ENCODE results near the gene MICAL2.

The MICAL2 gene

DNA sequence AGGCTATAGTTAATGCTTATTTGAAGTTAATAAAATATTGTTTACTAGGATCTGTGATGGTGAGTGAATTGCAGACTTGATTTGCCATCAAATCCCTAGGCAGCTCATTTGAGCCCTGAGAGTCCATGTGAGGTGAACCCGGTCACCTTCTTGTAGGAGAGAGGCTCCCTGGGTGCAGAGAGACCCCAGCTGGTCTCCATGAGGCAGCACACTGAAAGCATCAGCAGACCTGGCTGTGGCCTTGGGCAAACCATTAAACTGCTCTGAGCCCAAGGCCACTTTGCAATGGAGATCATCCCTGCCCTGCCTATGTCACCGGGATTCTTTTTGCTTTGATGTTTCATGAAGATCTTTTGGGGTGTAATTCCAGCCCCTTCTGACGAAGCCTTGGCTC is 125.2 kb downstream of the MICAL2 start:
- DNase-seq, result no peak

GRCh38 chr11:12235947-12236743 is 125.8 kb downstream of the MICAL2 start:
- DNase-seq, result peak; percentile 50

DNA sequence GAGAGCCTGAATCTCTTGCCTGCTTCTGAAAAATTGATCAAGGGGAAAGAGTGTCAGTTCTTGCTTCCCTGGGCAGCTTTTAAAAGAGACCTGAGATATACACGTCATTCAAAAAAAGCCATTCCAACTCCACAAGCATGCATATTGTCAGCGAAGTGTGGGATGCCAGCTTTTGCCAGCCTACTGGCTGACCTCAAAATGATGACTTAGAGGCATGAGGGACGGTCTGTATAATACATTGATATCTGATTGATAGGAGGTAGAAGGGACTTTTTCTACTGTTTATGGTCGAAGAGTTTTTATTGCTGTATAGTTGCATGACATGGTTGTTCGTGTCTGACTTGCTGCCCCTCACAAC is 126.3 kb downstream of the MICAL2 start:
- DNase-seq, result no peak

GRCh38 chr11:12237381-12237784 is 127.0 kb downstream of the MICAL2 start:
- DNase-seq, result no peak

DNA sequence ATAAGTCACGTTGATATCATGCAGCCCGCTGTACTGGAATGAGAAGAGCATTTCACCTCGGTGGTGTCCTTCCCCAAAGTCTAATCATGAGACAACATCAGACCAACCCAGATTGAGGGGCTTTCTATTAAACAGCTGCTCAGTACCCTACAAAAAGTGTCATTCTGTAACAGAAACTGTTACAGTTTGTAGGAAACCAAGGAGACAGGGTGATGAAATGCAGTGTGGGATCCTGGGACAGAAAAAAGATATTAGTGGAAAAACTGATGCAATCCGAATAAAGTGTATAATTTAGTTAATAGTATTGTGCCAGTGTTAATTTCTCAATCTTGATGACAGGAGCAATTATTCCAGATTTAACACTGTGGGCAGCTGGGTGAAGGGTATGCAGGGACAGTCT is 128.0 kb downstream of the MICAL2 start:
- no peak for DNase-seq

- DNase-seq, result no peak
These were observed 129.0 kb downstream of the MICAL2 start for GRCh38 chr11:12239396-12239795.

- peak; percentile 35 for DNase-seq
These were observed 129.5 kb downstream of the MICAL2 start for GRCh38 chr11:12239804-12240371.

GRCh38 chr11:12240677-12241076 is 130.3 kb downstream of the MICAL2 start:
- DNase-seq, result no peak

DNA sequence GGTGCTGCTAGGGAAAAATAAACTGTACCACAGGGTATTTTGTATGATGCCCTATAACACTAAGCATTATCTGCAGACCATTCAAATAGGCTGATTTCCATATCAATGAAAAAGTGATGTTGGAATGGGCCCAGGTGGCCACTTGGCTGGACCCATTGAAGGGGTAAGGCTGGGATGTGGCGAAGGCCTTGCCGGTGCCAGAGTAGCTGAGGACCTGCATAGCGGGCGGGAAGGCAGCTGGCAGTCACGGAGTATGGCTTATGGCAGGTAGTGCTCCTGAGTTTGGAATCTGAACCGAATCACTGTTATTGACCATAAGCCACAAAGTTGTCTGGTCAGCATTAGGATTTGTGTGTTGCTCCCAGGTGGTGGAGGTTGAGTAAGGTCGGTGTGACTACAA is 131.0 kb downstream of the MICAL2 start:
- DNase-seq, result peak; percentile 63

DNA sequence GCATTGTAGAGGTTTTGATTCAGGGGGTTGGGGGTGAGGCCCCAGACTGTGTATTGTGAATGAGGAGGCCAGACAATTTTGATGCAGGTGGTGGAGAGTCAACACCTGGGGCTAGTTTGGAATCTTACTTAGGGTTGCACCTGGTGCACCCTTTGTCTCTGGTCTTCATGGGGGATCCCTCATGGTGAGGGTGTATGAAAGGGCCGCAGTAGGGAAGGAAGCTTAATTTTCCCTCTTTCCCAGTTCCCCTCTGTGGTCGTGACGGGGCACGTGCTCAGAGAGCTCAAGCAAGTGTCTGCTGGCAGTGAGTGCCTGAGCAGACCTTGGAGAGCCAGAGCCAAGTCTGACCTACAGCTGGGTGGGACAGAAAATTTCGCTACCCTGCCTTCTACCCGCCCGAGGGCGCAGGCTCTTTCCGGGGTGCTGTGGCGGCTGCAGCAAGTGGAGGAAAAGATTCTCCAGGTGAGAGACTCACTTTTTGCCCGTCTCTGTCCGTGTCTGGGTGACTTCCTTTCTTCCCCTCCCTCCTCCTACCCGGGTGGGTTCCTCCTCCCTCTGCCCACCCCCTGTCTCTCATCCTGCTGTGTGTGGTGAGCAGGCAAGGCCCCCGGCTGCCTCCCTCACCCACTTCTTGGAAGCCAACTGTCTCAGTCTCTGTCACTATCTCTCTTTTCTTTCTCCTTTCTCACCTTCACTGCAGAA is 131.7 kb downstream of the MICAL2 start:
- no peak for DNase-seq

DNA sequence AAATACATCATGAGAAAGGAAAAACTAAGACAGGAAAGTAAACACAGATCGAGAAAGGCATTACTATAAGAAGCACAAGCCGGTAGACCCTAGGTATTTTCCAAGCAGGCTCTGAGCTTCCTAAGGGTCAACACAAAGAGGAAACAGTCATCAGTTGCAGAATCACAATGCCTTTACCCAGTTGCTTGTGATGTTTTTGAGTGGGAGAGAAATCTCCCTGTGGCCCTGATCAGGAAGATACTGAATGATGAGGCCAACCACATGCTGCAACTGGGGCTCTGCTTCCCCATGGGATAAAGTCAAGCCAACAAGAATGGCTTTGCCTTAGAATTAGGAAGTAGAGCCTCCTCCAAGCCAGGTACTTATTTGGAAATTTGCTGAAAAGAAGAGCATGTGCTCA is 132.6 kb downstream of the MICAL2 start:
- DNase-seq, result peak; percentile 43

DNA sequence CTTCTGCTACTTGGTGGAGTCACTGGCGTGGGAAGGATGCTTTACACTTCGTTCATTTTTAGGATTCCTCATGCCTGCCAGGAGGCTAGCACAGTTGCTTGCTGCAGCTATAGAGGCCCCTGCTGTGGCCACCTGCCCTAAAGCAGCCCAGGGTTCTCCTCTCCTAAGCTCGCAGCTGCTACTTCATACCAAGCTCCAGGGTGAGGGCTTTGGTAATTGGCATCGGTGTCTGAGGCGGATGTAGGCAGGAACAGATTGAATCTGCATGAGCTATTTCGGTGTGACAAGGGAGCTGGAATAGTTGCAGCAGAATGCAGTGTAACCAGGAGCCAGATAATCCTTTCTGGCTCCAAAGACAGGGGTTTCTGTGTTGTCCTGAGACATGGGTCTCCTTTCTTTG is 133.1 kb downstream of the MICAL2 start:
- DNase-seq, result peak; percentile 58

GRCh38 chr11:12243911-12244550 is 133.6 kb downstream of the MICAL2 start:
- peak; percentile 42 for DNase-seq

DNA sequence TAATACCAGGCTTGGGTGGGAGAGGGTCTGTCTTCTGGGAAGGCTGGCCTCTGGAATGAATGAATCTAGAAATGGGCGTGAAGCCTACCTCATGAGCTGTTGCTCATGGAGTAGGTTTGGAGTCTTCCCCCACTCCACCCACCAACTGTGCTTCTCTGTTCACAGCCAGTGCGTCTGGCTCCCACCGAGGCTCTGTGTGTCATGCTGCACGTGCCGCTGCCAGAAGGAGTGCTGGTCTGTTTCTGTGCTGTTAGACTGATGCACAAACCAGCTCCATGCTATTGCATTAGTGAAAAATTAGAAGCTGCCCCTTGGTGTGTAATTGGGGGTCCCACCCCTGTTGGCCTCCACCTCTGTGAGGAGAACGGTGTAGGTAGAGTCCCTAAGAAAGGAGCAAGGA is 134.7 kb downstream of the MICAL2 start:
- DNase-seq, result no peak

- DNase-seq, result peak; percentile 56
These were observed 135.2 kb downstream of the MICAL2 start for GRCh38 chr11:12245549-12246016.

DNA sequence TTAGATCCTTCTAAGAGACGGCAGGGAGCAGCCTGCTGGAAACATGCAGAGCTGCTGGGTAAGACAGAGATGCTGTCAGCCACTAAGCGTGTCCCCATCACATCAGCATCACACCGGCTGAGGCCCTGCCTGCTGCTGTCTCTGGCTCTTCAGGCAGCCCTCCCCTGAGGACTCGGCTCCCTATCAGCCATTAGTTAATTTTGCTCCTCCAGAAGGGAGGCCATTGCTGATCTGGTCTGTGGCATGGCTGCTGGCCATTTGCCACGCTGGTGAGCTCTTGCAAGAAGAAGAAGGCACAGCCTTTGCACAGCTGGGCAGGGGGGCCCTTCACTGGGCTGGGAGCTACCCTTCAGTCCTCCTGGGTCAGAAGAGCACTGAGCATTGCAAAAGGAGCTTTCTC is 135.8 kb downstream of the MICAL2 start:
- DNase-seq, result peak; percentile 32

DNA sequence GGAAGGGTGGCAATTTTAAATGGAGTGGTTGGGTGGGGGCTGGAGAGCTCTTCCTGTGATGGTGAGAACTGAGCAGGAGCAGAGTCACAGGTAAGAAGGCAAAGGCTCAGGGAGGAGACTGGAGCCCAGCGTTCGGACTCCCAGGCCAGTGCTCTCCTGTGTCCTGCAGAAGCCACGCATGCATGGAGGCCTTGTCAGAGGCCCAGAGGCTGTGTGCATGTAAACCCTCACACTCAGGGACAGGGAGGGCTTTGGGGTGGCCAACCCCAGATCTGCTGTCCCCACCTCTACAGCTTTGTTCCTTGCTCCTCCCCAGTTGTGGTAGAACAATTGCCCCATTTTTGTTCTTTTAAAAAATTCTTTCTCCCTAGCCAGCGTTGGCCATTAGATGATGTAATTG is 136.6 kb downstream of the MICAL2 start:
- no peak for DNase-seq

DNA sequence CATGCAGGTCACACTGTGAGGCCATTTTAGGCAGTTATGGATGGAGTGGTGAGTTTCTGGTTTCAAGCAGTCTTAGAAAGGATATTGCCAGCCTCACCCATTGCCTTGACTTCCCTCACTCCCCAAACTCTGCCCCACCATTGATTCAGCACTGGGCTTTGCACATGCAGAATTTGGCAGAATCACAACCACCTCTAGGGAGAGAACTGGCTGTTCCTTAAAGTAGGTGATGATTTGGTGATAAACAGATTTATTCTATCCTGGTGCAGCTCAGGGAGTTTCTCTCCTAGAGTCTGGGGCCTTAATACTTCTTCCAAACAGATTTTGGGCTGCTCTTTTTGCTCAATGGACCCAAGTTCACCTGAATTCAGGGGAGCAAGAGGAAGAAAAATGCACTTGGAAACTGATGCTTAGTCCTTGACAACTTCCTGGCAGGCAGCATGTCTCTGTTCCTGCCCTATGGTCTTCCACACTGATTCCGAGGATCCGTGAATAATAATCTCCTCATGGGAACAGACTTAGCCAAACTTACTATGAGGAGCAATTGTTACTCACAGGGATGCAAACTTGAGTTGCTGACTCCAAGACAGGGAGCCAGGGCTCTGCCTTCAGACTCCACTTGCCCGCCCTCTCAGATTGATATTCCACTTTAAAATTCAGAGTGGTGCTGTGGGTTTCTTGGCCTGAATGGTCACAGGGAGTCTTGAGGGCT is 137.3 kb downstream of the MICAL2 start:
- DNase-seq, result no peak

DNA sequence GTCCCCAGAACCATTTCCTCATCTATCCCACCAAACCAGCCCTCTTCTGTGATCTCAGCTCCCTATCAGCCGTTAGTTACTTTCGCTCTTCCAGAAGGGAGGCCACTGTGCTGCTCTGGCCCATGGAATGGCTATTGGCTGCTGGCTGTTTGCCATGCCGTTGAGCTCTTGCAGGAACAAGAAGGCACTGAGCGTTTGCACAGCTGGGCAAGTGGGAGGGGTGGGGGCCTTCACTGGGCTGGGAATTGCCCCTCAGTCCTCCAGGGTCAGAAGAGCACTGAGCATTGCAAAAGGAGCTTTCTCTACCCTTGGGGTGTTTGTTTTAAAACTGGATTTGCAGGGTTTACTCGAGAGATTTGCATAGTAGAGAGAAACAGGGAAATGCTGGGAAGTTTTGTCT is 137.9 kb downstream of the MICAL2 start:
- peak; percentile 98 for DNase-seq

DNA sequence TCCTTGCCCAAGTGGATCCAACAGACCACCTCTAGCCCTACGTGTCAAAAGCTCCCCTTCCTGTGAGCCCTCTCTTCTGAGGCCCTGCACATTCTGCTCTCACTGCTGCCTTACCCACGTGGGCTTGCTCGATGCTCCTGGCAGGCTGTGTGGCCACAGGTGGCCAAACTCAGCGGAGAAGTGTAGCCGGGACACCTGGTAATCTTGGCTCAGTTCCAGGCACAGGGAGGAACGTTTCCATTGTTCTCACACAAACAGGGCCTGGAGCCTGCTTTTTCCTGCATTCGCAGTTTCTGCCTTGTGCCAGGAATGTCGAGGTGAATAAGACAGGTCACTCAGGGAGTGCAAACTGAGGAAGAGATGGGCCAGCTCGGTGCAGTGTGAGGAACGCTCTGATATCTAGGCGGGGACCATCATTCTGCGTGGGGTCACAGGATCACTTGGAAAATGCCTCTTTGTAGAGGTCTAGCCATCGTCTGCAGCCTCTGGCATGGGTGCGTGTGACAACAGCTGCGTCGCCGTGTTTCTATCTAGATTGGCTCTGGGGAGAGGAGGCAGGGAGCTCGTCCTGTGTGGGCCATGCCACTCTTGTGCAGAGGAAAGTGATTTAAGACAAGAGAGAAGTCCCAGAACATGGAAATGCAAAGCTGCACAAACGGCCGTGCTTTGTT is 139.3 kb downstream of the MICAL2 start:
- peak; percentile 97 for DNase-seq

GRCh38 chr11:12251666-12252560 is 141.5 kb downstream of the MICAL2 start:
- DNase-seq, result no peak

All from NCI-H2029 (cell line).